NCI-H2227 (cell line): Measurements from ENCODE around the gene UNC50.
"Not testable (repeated sequence)": the region's sequence is repeated elsewhere in the genome, so short reads cannot be mapped to it uniquely, and the experiment has no call there.

Source experiments
- DNase-seq: peaks from one replicate; lab custom pipeline; 2025; ENCODE audit not compliant: unreplicated experiment; lab: John Stamatoyannopoulos, UW

Gene UNC50

GRCh38 chr2:98608962-98609604, 694 bp downstream of the UNC50 start:
- DNase-seq = peak; percentile 32

- DNase-seq = no peak
These were observed 5.8 kb downstream of the UNC50 start for GRCh38 chr2:98614024-98614739.

- no peak for DNase-seq
These were observed 7.1 kb downstream of the UNC50 start for GRCh38 chr2:98615481-98615880.

GRCh38 chr2:98617149-98617548, 8.8 kb downstream of the UNC50 start:
- no peak for DNase-seq

- no peak for DNase-seq
These were observed 15.3 kb downstream of the UNC50 start for GRCh38 chr2:98623657-98624056.

GRCh38 chr2:98632351-98632750, 24.0 kb downstream of the UNC50 start:
- no peak for DNase-seq

- DNase-seq = no peak
These were observed 26.2 kb downstream of the UNC50 start for GRCh38 chr2:98634406-98635092.

GRCh38 chr2:98637401-98638147, 29.2 kb downstream of the UNC50 start:
- DNase-seq = no peak

- DNase-seq = no peak
These were observed 35.2 kb downstream of the UNC50 start for GRCh38 chr2:98643496-98644100.

GRCh38 chr2:98647636-98648035, 39.2 kb downstream of the UNC50 start:
- DNase-seq = no peak

- DNase-seq = no peak
These were observed 40.1 kb downstream of the UNC50 start for GRCh38 chr2:98648451-98648850.

- peak; percentile 86 for DNase-seq
These were observed 41.0 kb downstream of the UNC50 start for GRCh38 chr2:98649135-98649991.

- DNase-seq = no peak
These were observed 41.6 kb downstream of the UNC50 start for GRCh38 chr2:98649992-98650375.

- DNase-seq = no peak
These were observed 42.6 kb downstream of the UNC50 start for GRCh38 chr2:98650998-98651397.

GRCh38 chr2:98654699-98655495, 46.5 kb downstream of the UNC50 start:
- DNase-seq = peak; percentile 9

- no peak for DNase-seq
These were observed 48.4 kb downstream of the UNC50 start for GRCh38 chr2:98656800-98657199.

- no peak for DNase-seq
These were observed 50.6 kb downstream of the UNC50 start for GRCh38 chr2:98658816-98659490.

GRCh38 chr2:98659491-98659840, 51.1 kb downstream of the UNC50 start:
- DNase-seq = not testable (repeated sequence)
